ENCODE measurements around the gene KLRK1.
"Not testable (repeated sequence)": the region's sequence is repeated elsewhere in the genome, so short reads cannot be mapped to it uniquely, and the experiment has no call there.

KLRK1 gene

GRCh38 chr12:10387498-10387897 lies 2.3 kb downstream of the KLRK1 start:
- DNase-seq = not testable (repeated sequence)

- DNase-seq = no peak
These were observed 3.0 kb downstream of the KLRK1 start for GRCh38 chr12:10386857-10387256.

GRCh38 chr12:10385166-10385613 lies 4.7 kb downstream of the KLRK1 start:
- DNase-seq = no peak

- no peak for DNase-seq
These were observed 5.7 kb downstream of the KLRK1 start for GRCh38 chr12:10384191-10384590.

GRCh38 chr12:10381928-10382628 lies 7.8 kb downstream of the KLRK1 start:
- DNase-seq = no peak

- not testable (repeated sequence) for DNase-seq
These were observed 11.1 kb downstream of the KLRK1 start for GRCh38 chr12:10378737-10379136.

GRCh38 chr12:10374624-10375018 lies 15.2 kb downstream of the KLRK1 start:
- no peak for DNase-seq

GRCh38 chr12:10372559-10372958 lies 17.3 kb downstream of the KLRK1 start:
- DNase-seq = no peak

GRCh38 chr12:10371893-10372535 lies 17.8 kb downstream of the KLRK1 start:
- not testable (repeated sequence) for DNase-seq

GRCh38 chr12:10369557-10370415 lies 20.1 kb downstream of the KLRK1 start:
- DNase-seq = no peak

- no peak for DNase-seq
These were observed 21.4 kb downstream of the KLRK1 start for GRCh38 chr12:10368206-10369171.

GRCh38 chr12:10367714-10368113 lies 22.1 kb downstream of the KLRK1 start:
- DNase-seq = not testable (repeated sequence)

GRCh38 chr12:10366875-10367274 lies 23.0 kb downstream of the KLRK1 start:
- DNase-seq = no peak

- DNase-seq = no peak
These were observed 24.0 kb downstream of the KLRK1 start for GRCh38 chr12:10365696-10366405.

GRCh38 chr12:10364815-10365622 lies 24.8 kb downstream of the KLRK1 start:
- DNase-seq = peak; percentile 52

GRCh38 chr12:10363914-10364814 lies 25.7 kb downstream of the KLRK1 start:
- DNase-seq = peak; percentile 12

GRCh38 chr12:10363658-10363913 lies 26.3 kb downstream of the KLRK1 start:
- DNase-seq = no peak

GRCh38 chr12:10362828-10363657 lies 26.8 kb downstream of the KLRK1 start:
- DNase-seq = no peak

- DNase-seq = no peak
These were observed 27.5 kb downstream of the KLRK1 start for GRCh38 chr12:10362325-10362724.
